Ovary (tissue), 9 donors: ENCODE data around the gene MRPL44. TPM values are rescaled to one million over a fixed set of nuclear protein-coding genes. Genes with fewer than 3 reads are reported as not detected.

ENCODE experiments used
- DNase-seq, 5 donors: peaks; one replicate each; pipeline ENCODE4 v3.0.0-alpha.2; 2019 to 2020
- H3K27ac ChIP-seq, 2 donors: fragments of 200-600 bp; one replicate each; pipeline versions ENCODE4 v1.5.1 to v1.8.0; 2019 to 2022
- H3K27me3 ChIP-seq: fragments of 200-600 bp; one replicate; pipeline ENCODE4 v1.8.0; 2022
- H3K36me3 ChIP-seq: fragments of 200-600 bp; sonication (generic); one replicate; pipeline ENCODE4 v1.5.1; 2019
- H3K4me1 ChIP-seq: one replicate; pipeline ENCODE4 v1.8.1; 2013; ENCODE audit warnings: mild to moderate bottlenecking, moderate library complexity; ENCODE audit not compliant: insufficient read depth
- H3K4me3 ChIP-seq: fragments of 200-600 bp; sonication (generic); one replicate; pipeline ENCODE4 v1.5.1; 2017
- H3K9me3 ChIP-seq, 2 donors: fragments of 200-600 bp in 1 of 2; sonication (generic) in 1 of 2; one replicate each; pipeline versions ENCODE4 v1.5.1 to v1.8.1; 2013 to 2019; ENCODE audit warnings: mild to moderate bottlenecking in 1 of 2, moderate library complexity in 1 of 2
- CTCF ChIP-seq, 3 donors: fragments of 450-650 bp in 2 of 3; fragments of 200-600 bp in 1 of 3; IDR thresholded peaks; one replicate each; pipeline versions ENCODE4 v1.5.1 to v1.8.0; 2016 to 2022; ENCODE audit warnings: antibody characterized with exemption in 3 of 3, mild to moderate bottlenecking in 1 of 3
- EP300 ChIP-seq: sonication (generic); formaldehyde crosslinking; IDR thresholded peaks from one replicate; pipeline ENCODE4 v1.6.1; 2017; ENCODE audit warnings: antibody characterized with exemption
- POLR2A ChIP-seq: fragments of 450-650 bp; IDR thresholded peaks from one replicate; pipeline ENCODE4 v1.6.1; 2017; ENCODE audit warnings: antibody characterized with exemption, mild to moderate bottlenecking, moderate library complexity
- WGBS, 3 donors: extraction: QIAGEN DNeasy Blood & Tissue Kit in 1 of 3; methylation state at CpG; one replicate each; pipeline versions ENCODE4 v1.1.5 to v1.1.7; 2013 to 2017; 5-methylcytosine and 5-hydroxymethylcytosine counted together
- intact Hi-C, 4 donors: fragments of 100-400 bp; cut with DNase I; formaldehyde crosslinking; loops; one replicate each; pipeline versions ENCODE4 v1.11.0 to v1.15.1; 2022 to 2023
- polyA plus RNA-seq, 2 donors: library from polyadenylated mRNA; stranded (reverse); fragments of 200-250 nt in 1 of 2; fragments of 350-450 nt in 1 of 2; fragmentation: Illumina TruSeq in 1 of 2; extraction: RNeasy Lipid Tissue Mini Kit (QIAGEN cat#74804) in 1 of 2; gene quantifications; one replicate each; pipeline ENCODE4 v1.2.3, GENCODE V29; 2013 to 2014
- total RNA-seq, 7 donors: library from RNA; depleted of rRNA in 2 of 7; stranded (reverse); fragments of >200 nt in 2 of 7; fragmentation: NEBNext Ultra II Directional in 3 of 7; extraction: Animal tissue kit (Norgen Biotek cat#: 25700) in 3 of 7; gene quantifications; one replicate each; pipeline versions ENCODE4 v1.1.0 to v1.2.4, GENCODE V29; 2016 to 2023
- donor health status: DM: no; HTN: no; CAD: no; lungs with moderate emphysema.
- donor health status: DM: no; HTN: no; CAD: no.
- donor health status: Bipolar disorder and iron deficiency.
- donor health status: DM: yes; HTN: yes; CAD: no.
- donor health status: DM: no; HTN: no; CAD: no.
- donor health status: DM: yes; HTN: yes; CAD: no.

The MRPL44 gene
- total and polyA plus RNA-seq, 9 donors = 12.6 to 28.3 (median 17.5) TPM

- H3K9me3 ChIP-seq = no peaks in the 10 kb centered on the region
- H3K27me3 ChIP-seq = no peaks in the 10 kb centered on the region
- no peak overlapping the region for H3K27ac ChIP-seq
- no peaks in the 10 kb centered on the region for H3K36me3 ChIP-seq
- TF ChIP-seq EP300 (no peak), POLR2A (no peak), CTCF (IDR thresholded peaks at IDR 0.05) (no peak)
- WGBS, 3 donors = 25 to 38% (median 30%) methylated on average over 4 of the region's 4 CpGs
- peak overlapping the region; percentile 76 for H3K4me3 ChIP-seq
- DNase-seq = no peak
- intact Hi-C loops = no loop called here
- peaks cover 12% of the 10 kb centered on the region for H3K4me1 ChIP-seq
Measured at GRCh38 chr2:223945755-223946154, 11.5 kb upstream of the MRPL44 start.

GRCh38 chr2:223947711-223948205 lies 9.5 kb upstream of the MRPL44 start:
- Histone ChIP-seq H3K27me3 (no peaks in the 10 kb centered on the region), H3K27ac (no peak overlapping the region), H3K36me3 (no peaks in the 10 kb centered on the region), H3K9me3 (no peaks in the 10 kb centered on the region), H3K4me1 (peaks cover 4% of the 10 kb centered on the region), H3K4me3 (no peak overlapping the region)
- TF ChIP-seq CTCF (IDR thresholded peaks at IDR 0.05) = no peak
- TF ChIP-seq EP300 = no peak
- TF ChIP-seq POLR2A = no peak
- 19 to 21% (median 21%) methylated on average over 5 of the region's 5 CpGs for WGBS, 3 donors
- DNase-seq = no peak
- intact Hi-C loops = no loop called here

- H3K4me1 ChIP-seq = no peaks in the 10 kb centered on the region
- no peak overlapping the region for H3K4me3 ChIP-seq
- H3K27ac ChIP-seq = no peak overlapping the region
- no peak for DNase-seq
- H3K27me3 ChIP-seq = no peaks in the 10 kb centered on the region
- H3K9me3 ChIP-seq = no peaks in the 10 kb centered on the region
- 54 to 75% (median 57%) methylated on average over 3 of the region's 3 CpGs for WGBS, 3 donors
- TF ChIP-seq CTCF (IDR thresholded peaks at IDR 0.05) = no peak
- no peak for TF ChIP-seq POLR2A
- no peak for TF ChIP-seq EP300
- intact Hi-C loops = no loop called here
- no peaks in the 10 kb centered on the region for H3K36me3 ChIP-seq
Measured at GRCh38 chr2:223949241-223949840, 7.9 kb upstream of the MRPL44 start.

- TF ChIP-seq EP300 (no peak), POLR2A (no peak), CTCF (IDR thresholded peaks at IDR 0.05) (no peak)
- no peaks in the 10 kb centered on the region for H3K27me3 ChIP-seq
- intact Hi-C loops = loop anchor here in 1 of 4 donors (10.0 kb wide), 1 partner anchor 1296 kb away; the partner anchor contains the start of gene FARSB
- H3K27ac ChIP-seq = no peak overlapping the region
- no peak overlapping the region for H3K4me3 ChIP-seq
- H3K36me3 ChIP-seq = no peaks in the 10 kb centered on the region
- no peak for DNase-seq
- WGBS, 3 donors = 50 to 70% (median 63%) methylated on average over 3 of the region's 3 CpGs
- H3K4me1 ChIP-seq = no peaks in the 10 kb centered on the region
- no peaks in the 10 kb centered on the region for H3K9me3 ChIP-seq
Measured at GRCh38 chr2:223950448-223951347, 6.6 kb upstream of the MRPL44 start.
